Activated naive CD4-positive, alpha-beta T cell (primary cell): ENCODE results near the gene PJA2.
A peak's percentile ranks its signal among the peaks of the same experiment; 100 is the strongest.
"Not testable (repeated sequence)": the region's sequence is repeated elsewhere in the genome, so short reads cannot be mapped to it uniquely, and the experiment has no call there.

Experiments
- DNase-seq, 4 experiments: peaks; one replicate each; lab custom pipeline; 2025; lab: John Stamatoyannopoulos, UW

The PJA2 gene, protein sequence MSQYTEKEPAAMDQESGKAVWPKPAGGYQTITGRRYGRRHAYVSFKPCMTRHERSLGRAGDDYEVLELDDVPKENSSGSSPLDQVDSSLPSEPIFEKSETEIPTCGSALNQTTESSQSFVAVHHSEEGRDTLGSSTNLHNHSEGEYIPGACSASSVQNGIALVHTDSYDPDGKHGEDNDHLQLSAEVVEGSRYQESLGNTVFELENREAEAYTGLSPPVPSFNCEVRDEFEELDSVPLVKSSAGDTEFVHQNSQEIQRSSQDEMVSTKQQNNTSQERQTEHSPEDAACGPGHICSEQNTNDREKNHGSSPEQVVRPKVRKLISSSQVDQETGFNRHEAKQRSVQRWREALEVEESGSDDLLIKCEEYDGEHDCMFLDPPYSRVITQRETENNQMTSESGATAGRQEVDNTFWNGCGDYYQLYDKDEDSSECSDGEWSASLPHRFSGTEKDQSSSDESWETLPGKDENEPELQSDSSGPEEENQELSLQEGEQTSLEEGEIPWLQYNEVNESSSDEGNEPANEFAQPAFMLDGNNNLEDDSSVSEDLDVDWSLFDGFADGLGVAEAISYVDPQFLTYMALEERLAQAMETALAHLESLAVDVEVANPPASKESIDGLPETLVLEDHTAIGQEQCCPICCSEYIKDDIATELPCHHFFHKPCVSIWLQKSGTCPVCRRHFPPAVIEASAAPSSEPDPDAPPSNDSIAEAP

DNA sequence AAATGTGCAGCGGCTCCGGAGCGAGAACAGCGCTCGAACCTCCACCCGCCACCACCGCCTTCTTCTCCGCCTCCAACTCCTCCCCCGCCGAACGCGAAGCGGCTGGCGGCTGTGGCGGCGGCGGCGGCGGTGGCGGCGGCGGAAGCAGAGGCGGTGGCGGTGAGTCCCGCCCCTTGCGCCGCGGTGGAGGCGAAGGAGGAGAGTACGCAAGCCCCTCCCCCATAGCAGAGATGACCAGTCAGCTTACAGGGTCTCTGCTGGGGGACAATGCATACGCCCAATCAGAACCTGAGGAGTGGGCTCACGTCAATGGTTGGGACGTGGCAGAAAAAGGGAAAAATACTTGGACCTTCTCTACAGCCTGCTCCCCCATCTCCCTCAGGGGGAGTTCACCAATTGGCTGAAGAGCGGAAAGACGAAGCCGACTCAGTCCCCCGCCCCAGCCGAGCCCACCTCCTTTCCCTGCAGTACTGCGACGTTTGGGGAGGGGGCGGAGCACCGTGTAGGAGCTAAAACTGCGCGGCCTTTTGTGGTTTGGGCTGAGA is at the start of gene PJA2:
PJA2 (minus strand) TSS at position 131 of the 545 bp plus-strand sequence. CDS start 26,541 bp downstream, outside the sequence.
- peak; percentile 84 to 95 (median 89) for DNase-seq

DNA sequence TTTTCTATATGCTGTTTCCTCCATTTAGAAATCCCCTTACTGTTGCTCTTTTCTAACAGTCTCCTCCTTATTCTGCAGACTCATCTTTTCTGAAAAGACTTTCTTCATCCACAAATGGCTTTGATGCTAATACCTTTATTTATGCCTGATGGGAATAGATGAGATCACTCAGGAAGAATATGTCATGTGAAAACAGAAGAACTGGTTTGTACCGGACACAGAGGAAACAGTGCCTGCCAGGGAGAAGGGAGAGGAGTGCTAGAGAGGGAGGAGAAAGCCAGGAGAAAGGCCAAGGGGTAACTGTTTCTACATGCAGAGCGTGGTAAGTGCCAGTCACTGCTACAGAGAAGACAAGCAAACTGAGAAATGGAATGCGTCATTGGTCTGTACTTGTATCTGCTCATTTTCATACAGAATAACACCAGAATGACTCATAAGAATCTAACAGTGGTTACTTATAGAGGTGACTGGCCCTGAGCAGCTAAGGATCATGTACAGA is 45.9 kb upstream of the PJA2 start:
- no peak for DNase-seq

DNA sequence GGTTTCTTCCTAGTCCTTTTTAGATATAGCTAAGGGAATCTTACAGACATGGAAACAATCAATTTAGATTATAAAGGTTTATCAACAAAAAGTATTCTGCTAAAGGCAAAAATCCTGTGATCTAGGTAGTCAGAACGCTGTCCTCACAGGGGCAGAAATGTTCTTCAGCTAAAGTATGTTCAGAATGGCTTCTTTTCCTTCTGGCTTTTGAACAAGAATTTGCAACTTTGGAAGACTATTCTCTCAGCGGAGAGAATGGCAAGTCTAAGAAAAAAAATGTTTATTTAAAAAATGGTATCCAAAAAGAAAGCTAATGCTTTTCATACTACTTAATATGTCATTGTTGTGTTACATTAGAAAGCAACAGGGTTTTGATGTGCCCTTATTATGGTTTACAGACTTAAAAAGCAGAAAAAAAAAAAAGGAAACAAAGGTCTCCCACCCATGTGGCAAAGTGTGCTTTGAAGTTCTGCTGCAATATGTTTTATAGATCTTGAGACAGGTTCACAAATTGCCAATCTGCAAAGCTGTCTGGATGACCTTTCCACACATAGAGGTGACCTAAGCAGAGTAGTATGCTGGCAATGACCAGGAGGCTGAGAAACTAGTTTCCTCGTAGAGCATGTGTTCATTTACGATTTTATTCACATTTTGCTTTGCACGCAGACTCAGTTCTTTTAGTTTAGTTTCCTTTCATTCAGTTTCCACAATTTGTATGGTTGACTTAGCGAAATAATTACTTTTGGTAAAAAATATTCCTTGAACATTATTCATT is 45.1 kb upstream of the PJA2 start:
- no peak for DNase-seq

DNA sequence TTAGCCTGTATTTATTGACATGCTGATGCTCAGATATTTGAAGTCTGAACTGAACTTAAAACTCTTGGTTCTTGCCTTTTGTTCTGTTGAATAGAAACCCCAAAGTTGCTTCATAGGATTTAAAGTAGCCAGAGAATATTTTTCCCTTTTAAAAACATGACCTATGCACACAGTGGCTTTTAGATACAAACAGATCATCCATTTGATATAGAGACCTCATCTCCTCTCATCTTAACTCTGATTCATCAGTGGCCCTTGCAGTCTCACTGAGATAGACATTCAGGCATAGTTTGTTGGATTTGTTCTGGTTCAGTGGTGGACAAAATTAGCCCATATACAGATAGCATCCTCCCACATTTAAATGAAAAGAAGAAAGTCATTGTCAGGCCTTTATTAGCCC is 43.5 kb upstream of the PJA2 start:
- no peak for DNase-seq

DNA sequence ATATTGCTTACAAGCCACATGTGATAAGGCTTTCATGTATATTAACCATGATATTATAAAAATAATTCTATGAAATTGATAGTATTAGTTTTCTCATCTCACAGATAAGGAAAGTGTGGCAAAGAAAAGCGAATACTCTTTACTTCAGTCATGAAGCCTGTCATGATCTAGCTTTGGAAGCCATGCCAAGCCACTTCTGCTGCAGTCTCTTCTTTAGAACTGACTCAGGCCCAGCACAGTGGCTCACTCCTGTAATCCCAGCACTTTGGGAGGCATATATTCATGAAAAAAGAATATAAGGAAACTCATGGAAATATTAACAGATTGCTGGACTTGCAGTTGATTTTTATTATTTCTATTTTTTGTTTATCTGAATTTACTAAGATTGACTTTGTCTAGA is 42.9 kb upstream of the PJA2 start:
- no peak for DNase-seq

DNA sequence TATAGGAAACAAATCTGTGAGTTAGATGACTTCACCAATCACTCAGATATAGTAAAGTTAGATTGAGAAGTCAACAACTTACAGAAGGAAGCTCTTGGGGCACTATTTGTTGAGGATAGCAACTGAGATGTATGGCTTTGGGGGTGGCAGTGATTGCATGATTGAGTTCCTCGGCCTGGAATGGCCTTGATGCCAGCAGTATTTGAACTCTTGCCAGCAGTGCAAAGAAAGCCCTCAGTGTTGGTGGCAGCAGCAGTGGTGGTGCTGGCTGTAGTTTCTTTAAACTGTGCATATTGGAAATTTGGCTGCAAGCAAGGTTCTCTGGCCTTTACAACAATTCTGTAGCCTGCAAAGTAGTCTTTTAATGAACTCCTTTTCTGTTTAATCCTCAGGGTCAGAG is 41.4 kb upstream of the PJA2 start:
- no peak for DNase-seq

DNA sequence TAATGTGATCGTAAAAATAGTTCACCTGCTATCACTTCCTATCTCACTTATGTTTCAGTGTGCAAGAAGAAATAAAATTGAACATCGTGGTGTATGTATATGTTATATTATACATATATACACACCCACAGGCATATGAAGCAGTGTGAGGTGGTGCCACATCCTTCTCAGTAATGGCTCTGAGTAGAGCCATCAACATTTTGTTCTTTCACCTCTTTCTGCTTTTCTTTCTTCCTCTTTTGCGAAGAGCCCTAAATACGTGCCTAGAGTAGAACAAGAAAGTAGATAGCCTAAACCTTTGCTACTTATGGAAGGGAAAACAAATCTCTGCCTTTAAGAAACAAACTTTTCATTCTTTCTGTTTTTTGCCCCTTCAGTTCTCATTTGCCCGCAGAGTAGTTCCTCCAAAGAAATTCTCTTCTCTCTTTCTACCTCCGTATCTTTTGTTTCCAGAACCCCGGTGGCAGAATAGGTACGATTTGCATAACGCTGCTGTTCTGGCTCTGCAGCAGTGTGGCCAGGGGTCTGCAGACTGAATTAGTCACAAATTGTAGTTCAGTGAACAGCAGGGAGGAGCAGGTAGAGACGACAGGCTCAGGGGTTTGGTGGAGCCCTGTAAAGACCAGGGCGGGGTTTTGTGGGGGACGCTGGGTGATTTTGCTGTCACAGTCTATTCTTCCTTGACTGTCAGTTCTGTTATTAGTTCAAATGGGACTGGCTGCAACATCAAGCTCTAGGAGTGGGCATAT is 40.5 kb upstream of the PJA2 start:
- DNase-seq: no peak

DNA sequence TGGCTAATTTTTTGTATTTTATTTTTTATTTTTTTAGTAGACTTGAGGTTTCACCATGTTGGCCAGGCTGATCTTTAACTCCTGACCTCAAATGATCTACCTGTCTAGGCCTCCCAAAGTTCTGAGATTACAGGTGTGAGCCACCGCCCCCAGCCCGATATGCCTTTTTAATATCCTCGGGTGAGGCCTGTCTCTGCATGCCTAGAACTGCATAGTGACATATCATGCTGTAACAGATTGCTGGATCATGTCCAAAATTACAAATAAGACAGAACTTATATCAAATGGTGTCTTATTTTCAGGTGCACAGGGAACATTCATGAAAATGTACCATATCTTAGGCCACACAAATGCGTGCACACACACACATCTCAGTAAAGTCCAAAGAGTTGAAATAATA is 39.1 kb upstream of the PJA2 start:
- DNase-seq: no peak

DNA sequence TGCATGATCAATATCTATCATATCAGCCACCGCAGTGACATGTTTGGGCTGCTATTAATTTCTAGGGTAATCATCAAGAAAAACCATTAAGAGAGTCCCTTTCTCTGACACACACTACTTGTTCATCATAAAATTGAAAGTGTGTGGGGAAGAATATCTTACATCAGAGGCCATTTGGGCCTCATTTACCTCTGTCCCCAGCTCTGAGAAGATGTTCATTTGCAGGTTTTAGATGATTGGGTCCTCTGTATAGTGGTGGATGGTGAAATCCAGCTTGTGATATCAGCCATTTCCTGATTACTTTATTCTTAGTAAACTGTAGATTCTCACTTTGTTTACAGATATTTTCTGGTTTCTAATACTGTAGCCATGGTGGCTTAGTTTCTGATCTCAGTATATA is 29.8 kb upstream of the PJA2 start:
- no peak for DNase-seq

DNA sequence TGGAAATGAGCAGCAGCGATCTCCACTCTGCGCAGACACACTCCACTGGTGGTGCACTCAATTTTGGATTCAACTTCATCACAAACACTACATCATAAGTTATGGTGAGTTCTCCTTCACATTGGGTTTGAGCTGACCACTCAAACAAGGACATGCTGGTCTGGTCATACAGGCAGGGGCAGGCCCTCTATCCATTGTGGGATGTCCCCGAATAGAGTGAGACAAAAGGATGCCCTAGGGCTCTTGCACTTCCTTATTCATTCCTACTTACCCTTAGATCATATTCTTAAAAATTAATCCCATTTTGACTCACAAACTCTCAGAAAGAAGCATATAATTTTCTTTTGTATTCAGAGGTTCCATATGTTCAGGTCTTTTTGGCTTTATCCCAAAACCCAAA is 16.3 kb upstream of the PJA2 start:
- no peak for DNase-seq

DNA sequence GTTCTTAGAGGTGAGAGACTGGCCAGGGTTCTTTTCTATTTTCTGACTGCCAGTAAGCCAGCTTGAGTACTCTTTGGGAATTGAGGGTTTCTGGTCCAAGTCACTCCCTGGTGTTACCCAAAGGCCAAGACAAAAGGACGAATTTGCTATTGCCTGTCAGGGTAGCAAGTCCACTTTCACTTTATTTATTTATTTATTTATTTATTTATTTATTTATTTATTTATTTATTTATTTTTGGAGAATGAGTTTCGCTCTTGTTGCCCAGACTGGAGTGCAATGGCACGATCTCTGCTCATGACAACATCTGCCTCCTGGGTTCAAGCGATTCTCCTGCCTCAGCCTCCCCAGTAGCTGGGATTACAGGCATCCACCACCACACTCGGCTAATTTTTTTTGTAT is 15.7 kb upstream of the PJA2 start:
- DNase-seq: not testable (repeated sequence)

DNA sequence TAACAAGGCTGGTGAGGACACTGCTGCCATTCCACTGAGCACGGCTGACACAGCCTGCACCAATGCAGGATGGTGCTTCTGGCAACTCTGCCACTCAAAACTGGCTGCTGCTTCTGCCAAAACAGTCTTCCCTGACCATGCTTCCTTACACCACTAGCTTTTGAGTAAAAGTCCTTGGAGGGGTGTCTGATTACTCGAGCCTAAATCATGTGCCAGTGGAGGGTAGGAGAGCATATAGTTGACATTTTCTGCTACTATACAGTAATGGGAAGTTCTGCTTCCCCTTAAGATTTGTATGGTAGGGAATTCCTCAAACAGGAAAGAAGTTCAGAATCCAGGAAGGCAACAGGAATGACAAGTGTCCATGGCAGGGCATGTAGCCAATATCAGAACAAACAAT is 12.2 kb upstream of the PJA2 start:
- no peak for DNase-seq

DNA sequence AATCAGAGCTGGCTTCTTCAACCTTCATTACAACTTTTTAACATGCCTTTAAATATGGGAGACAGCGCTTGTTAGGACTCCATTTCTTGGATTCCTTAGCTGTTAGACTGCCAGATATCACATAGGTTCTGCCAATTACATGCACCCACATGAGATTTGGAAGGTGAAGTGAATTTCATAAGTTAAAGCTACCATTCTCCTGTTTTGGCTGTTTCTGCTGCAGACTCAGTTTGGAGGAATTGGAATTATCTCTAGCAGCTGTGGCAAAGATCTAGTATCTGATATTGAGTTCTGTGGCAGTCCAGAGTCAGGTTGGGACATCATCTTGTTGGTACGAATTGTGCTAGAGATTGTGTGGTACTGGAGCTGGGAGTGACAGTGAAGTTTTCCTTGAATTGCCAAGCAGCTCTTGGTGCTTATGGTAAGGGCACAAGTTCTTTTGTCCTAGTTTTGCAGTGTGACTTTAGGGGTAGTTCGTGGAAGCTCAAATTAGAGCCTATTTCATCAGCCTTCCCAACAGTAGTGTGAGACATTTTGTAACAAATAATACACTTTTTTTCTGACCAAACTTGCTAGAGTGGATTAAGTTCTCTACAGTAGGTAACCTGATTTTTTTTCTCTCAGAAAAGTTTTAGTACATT is 9.1 kb upstream of the PJA2 start:
- no peak for DNase-seq

DNA sequence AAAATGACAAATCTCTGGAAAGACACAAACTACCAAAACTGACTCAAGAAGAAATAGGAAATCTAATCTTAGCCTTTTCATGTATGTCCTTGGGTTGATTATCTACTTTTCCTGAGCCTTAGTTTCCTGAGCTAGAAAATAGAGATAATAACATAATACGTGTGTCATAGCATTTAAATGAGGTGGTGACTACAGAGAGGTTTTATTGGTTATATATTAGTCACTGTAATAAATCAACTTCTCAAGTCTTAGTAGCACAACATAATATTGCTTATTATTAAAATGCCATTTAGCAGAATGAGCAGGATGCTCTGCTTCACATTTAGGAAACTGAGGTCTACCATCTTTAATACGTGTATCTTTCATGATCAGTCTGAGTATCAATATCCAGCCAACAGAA is 7.1 kb upstream of the PJA2 start:
- DNase-seq: no peak

DNA sequence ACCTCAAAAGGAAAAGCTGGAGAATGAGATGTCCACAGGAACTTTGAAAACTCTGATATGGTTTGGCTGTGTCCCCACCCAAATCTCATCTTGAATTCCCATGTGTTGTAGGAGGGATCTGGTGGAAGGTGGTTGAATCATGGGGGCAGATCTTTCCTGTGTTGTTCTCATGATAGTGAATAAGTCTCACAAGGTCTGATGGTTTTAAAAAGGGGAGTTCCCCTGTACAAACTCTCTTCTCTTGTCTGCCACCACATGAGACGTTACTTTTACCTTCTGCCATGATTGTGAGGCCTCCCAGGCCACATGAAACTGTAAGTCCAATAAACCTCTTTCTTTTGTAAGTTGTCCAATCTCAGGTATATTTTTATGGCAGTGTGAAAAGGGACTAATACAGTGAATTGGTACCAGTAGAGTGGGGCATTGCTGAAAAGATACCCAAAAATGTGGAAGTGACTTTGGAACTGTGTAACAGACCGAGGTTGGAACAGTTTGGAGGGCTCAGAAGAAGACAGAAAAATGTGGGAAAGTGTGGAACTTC is 4.2 kb upstream of the PJA2 start:
- DNase-seq: not testable (repeated sequence)

DNA sequence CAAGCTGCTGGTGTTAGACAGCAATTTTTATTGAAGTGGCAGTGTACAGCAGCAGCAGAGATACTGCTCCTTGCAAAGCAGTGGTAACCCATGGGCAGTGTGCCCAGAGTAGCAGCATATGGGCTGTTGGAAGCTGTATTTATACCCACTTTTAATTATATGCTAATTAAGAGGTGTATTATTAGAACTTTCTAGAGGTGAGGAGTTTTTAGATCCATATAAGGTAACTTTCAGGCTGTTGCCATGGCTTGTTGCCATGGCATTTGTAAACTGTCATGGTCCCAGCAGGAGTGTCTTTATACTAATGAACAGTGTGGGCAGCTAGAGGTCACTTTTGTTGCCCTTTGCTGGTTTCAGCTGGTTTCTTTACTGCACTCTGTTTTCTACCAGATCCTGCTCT is 3.7 kb upstream of the PJA2 start:
- DNase-seq: no peak

DNA sequence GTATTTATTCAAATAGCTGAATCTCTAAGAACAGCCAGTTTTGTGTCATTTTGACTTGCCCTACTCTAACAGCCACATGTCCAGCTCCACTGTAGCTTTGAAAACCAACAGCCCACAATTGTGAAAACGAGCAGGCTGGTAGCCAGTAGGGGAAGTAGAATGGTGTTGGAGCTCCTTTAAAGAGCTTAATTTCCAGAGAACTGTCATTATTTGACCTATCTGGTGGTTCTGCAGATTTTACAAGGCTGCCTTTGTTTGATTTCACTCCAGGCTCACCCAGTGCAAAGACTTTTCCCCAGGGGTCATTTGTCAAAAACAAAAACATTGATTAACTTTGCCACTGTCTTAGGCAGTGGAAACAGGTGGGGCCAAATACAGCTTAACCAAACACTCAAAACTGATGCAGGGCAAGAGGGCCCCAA is 3.2 kb upstream of the PJA2 start:
- no peak for DNase-seq

DNA sequence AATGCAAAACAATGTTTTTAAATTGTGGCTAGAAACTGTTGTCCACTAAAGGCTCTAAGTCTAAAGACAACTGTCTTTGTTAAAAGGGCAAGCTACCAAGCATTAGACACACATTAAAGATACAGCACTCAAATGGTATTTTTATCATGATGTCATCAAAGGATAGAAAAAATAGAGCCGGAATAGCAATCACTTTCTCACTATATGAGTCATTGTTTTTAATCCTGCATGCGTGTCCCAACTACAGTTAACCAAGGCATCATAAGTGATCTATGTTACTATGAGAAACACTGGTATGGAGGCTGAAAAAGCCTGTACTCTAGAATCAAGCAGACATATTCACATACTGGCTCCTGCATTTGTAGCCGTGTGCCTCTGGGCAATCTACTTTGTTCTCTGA is 1.9 kb upstream of the PJA2 start:
- DNase-seq: no peak

DNA sequence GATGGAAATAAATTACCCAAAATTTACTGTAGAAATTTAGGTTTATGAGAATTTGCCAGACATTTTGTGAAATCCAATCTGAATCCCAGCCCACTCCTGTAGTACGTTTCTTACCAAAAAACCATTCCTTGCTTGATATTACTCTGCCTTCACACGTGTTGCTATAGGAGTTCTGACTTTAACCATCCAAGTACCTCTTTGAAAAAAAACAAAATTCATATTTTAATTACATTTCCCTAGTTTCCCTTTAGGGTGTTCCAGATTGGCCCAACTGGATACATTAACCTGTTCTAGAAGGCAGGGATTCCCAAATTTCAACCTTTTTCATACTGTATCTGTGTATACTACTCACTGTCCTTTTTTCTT is 1.4 kb upstream of the PJA2 start:
- no peak for DNase-seq

DNA sequence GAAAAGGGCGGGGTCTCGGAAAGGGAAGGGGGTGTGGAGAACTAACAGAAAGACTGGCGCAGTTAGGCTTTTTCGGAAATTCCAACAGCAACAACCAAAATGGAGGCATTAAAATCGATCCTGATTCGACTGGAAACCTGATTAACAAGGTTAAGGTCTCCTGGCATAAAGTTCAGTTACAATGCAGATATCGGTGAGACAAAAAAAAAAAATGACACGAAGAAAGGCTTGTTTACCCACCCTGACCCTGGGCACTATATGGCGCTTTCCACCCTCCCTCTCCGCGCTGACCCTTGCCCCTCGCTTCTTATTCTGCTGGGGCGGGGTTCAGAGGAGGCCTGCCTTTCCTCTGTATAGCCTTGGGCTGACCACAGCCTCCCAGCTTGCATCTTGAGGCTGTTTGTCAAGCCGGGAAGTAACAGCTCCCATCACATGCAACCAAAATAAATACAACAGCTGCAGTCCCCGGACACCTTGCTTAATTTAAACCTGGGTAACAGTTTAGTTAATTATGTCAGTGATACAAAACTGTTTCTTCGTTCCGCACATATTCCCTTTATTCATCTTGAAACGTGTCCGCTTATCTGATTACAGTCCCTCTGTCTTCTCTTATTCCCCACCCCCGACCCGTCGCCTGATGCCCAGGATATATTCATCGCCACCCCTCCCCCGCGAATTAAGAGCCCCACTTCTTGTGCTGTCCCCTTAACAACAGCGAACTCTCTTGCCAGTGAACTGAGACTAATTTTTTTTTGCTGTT is 795 bp upstream of the PJA2 start:
- DNase-seq: peak in 3 of 4 experiments; percentile 7 to 45 (median 31)
